HG02840 (cell line): ENCODE results near the gene LILRB5.
"Not testable (repeated sequence)": the region's sequence is repeated elsewhere in the genome, so short reads cannot be mapped to it uniquely, and the experiment has no call there.

ENCODE experiments used
- ATAC-seq: cut with Tn5 transposase; IDR thresholded peaks from one replicate; pipeline ENCODE4 v1.9.1; 2021; ENCODE audit warnings: mild to moderate bottlenecking, moderate library complexity, moderate number of reproducible peaks; ENCODE audit not compliant: unreplicated experiment, low FRiP score

The LILRB5 gene

GRCh38 chr19:54218960-54219661, 38.0 kb downstream of the LILRB5 start:
- ATAC-seq: no peak

DNA sequence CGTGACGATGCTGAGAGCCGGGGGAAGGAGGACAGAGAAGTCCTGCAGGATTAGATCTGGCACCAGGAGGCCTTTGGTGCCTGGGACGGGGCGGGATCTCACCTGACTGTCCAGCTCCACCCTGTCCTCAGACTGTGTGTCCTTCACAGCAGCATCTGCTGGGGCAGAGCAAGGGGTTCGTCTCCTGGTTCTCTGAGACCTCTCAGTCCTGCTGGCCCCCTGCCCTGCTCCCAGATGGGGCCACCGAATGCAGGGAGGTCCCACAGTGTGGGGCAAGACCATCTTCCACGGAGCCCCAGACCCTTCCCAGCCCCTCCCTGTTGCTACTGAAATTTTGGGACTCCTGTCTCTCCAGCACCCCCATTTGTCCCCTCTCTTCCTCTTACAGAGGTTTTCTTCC, 38.8 kb downstream of the LILRB5 start:
- no peak for ATAC-seq

DNA sequence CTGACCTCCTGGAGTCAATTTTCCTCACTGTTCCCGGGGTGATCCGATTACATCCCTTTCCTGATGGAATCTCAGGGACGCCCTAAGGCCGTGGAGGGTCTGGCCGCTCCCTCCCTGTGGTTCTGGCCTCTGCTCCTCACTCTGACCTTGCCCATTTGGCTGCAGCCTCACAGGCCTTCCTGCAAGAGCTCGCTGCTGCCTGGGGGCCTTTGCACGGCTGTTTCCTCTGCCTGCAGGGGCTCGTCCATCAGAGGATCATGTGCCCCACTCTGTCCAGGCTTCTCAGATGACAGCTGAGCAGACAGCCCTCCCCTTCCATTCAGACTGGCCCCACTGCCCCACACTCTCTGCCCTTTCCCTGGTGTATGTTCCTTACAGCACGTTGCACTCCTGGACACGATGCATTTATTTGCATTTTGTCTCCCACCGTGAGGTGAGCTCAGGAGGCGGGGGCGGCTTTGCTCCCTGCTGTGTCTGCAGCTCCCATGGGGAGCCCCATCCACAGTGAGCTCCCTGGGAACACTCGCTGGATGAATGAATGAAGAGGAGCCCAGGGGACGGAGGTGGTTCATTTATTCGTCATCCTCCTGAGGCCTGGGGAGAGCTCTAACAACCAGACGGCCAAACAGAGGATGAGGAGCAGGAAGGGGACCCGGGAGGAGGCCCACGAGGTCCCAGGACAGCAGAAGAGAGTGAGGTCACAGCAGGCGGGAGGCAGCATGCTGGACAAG, 39.4 kb downstream of the LILRB5 start:
- not testable (repeated sequence) for ATAC-seq

DNA sequence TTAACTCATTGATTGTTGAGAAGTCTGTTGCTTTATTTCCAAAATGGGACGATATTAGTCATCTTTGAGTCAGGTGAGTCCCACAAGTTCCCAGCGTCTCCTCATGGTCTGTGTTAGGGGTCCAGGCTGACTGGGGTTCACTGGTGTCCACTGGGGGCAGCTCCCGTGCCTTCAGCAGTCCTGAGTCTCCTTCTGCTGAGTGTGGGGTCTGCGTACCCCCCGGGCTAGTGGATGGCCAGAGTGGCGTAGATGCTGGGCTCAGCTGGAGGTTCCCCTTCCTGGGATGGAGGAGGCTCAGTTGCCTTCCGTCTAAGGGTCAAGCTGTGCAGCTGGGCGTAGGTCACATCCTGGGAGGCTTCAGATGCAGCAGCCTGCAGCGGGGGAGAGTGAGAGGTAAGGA, 40.2 kb downstream of the LILRB5 start:
- no peak for ATAC-seq

GRCh38 chr19:54214734-54215133, 42.3 kb downstream of the LILRB5 start:
- not testable (repeated sequence) for ATAC-seq

GRCh38 chr19:54214217-54214616, 42.9 kb downstream of the LILRB5 start:
- not testable (repeated sequence) for ATAC-seq

GRCh38 chr19:54211235-54211634, 45.8 kb downstream of the LILRB5 start:
- ATAC-seq: no peak

DNA sequence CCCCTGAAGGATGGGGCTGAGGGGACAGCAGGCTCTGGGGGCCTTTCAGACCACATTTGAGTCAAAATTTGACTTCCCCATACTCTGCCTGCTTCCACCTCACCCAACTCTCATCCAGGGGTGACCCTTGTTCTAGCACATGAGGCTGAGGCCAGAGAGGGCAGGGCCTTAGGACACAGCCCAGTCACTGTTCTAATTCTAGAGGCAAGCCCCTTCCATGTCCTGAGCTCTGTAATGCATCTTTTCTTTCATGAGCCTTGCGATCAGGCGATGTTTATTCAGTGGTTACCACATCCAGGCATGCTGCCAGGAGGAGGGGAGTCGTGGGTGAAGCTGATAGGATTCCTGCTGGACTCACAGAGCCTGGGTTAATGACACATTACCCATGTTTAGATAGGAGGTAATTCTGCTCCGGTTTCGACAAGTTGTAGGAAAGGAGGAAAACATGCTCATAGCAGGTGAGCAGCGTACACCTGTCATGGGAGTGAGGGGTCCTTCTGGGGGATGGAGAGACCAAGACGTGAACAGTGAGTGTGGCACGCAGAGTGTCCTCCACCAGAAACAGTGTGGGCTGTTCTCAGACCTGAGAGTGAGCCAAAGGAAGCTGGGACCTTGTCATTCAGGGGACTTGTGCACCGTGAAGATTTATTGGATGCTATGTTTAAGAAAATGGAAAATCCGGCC, 47.1 kb downstream of the LILRB5 start:
- ATAC-seq: no peak

GRCh38 chr19:54209058-54209810, 47.8 kb downstream of the LILRB5 start:
- no peak for ATAC-seq

DNA sequence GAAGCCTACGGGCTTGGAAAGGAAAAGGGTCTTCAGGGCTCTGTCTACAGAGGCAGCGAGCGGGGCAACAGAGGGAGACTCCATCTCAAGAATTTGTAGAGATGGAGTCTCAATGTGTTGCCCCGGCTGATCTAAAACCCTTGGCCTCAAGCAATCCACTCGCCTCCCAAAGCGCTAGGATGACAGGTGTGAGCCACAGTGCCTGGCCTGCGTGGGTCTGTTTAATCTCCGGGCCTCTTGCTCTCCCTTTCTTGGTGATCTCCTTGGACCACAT, 48.4 kb downstream of the LILRB5 start:
- ATAC-seq: no peak

GRCh38 chr19:54207983-54208783, 48.9 kb downstream of the LILRB5 start:
- ATAC-seq: no peak

DNA sequence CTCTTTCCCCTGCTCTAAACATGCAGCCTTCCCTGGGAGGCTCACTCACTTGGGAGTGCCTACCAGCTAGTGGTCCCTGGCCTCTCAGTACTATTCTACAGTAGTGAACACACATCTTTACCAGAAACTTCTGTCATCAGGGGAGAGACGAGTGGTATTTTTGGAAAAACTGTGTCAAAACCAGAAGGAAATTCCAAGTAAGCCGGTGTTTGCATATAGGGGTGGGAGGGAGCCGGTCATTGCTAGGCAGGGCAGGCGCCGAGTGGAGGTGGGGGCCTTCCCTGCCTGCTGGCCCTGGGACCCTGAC, 49.4 kb downstream of the LILRB5 start:
- ATAC-seq: no peak

DNA sequence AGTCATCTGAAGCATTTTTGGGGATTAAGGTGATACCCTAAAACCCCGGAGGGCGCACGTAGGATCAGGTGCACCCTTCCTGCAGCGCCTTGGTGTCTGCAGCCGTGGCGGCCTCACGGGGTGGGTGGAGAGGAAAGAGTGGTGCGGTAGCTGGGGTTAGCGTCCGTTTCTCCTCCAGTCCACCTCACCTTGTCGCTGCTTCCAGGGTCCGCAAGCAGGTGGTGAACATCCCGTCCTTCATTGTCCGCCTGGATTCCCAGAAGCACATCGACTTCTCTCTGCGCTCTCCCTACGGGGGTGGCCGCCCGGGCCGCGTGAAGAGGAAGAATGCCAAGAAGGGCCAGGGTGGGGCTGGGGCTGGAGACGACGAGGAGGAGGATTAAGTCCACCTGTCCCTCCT, 49.9 kb downstream of the LILRB5 start:
- not testable (repeated sequence) for ATAC-seq

DNA sequence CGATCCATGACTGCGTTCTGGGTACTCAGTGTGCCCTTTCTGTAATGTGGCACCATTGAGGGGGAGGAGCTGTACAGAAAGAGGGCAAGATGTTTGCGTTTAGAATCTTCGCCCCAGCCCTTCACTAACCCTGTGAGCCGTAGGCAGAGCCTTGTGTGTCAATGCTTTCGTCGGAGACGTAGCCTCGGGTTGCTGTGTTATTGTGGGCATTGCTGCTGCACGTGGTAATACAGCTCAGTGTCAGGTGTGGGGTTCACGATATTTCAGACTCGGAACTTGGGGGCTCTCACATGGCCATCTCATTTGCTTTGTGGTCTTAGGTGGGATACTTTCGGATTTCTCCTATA, 50.3 kb downstream of the LILRB5 start:
- ATAC-seq: no peak

DNA sequence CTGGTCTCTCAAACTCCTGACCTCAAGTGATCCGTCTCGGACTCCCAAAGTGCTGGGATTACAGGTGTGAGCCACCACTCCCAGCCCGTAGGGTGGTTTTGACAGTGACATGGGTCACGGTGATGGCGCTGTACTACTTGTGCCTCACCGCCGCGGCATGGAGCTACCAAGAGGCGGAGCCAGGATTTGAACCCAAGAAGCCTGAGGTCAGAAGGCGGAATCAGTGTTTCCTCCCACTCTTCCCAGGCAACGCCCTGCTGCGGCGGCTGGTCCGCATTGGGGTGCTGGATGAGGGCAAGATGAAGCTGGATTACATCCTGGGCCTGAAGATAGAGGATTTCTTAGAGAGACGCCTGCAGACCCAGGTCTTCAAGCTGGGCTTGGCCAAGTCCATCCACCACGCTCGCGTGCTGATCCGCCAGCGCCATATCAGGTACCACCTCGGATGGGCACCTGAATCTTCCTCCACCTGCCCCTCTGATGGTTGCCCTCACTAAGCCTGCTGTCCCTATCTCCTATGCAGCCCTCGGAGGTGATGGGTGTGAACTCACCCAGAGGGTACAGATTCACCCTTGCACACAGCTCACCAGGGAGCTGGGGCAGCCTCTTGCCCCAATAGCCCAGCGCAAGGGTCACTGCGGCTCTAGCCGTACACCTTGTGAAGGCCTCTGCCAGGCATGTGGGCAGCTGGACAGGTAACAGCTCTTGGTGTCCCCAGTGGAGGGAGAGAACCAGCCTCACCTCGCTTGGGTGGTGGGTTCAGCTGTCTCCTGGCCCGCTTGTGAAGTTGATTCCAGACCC, 50.8 kb downstream of the LILRB5 start:
- ATAC-seq: no peak

DNA sequence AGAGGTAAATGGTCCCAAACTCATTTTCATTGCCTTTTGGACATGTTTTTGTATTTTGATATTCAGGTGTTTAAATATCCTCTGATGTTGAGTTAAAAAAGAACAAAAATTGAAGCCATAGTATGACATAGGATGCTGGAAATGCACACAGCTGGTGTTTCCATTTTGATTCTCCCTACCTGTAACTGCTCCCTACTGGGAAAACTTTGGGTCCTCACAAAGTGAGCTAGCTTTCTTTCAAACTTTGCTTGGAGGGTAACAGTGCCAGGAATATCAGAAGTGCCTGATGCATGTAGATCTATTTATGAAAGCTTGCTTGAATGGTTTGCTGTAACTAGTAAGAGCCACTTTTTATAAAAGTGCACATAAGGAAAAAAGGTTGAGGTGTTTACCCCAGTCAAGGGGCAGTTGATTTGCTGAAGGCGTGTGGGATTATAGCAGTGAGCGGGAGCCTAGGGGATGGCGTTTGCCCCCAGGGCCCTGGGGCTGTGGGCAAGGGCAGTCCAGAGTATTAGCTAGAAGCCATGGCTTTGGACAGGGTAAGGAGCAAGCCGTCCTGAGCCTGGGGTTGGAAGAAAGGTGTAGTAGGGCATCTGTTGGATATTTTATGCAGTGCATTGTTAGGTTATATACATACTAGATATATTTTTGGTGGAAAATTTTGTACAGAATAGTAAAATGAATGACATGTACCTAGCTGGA, 52.2 kb downstream of the LILRB5 start:
- no peak for ATAC-seq

- no peak for ATAC-seq
Measured at GRCh38 chr19:54203151-54203611, 53.9 kb downstream of the LILRB5 start.

- ATAC-seq: no peak
Measured at GRCh38 chr19:54201980-54202379, 55.1 kb downstream of the LILRB5 start.

- ATAC-seq: no peak
Measured at GRCh38 chr19:54201172-54201701, 55.8 kb downstream of the LILRB5 start.
